ENCODE data around the gene CPXM2.

The CPXM2 gene

DNA sequence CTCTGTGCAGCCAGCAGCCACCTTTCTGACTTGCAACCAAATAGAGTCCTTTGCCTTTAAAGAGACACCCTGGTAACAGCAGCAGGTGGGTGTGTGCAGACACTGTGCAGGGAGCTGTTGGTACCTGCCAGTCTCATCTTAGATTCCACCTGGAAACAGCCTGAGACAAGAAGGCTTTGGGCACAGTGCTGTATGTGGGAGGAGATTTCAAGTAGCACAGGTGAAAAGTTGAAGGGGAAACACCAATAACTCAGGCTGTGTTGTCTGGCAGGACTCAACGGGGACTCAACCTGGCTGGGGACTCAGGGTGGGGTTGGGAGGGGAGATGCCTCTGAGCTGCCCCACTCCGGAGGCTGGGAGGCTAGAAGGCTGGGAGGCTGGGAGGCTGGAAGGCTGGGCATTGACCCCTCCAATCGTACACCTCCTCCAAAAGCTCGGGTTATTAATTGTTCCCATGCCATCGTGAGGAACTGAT lies 6.7 kb downstream of the CPXM2 start:
- Histone ChIP-seq H3K27me3 (ENCODE audit: insufficient read depth, poor library complexity, severe bottlenecking) (no peaks in the 10 kb centered on the region), H3K27ac (replicated peaks) (no peak overlapping the region), H3K4me3 (replicated peaks; ENCODE audit: insufficient read depth, low read length) (no peak overlapping the region)
- no peak for DNase-seq (ENCODE audit: low read depth in 1 of 2, low spot score in 1 of 2)
- TF ChIP-seq, protein P1, sequence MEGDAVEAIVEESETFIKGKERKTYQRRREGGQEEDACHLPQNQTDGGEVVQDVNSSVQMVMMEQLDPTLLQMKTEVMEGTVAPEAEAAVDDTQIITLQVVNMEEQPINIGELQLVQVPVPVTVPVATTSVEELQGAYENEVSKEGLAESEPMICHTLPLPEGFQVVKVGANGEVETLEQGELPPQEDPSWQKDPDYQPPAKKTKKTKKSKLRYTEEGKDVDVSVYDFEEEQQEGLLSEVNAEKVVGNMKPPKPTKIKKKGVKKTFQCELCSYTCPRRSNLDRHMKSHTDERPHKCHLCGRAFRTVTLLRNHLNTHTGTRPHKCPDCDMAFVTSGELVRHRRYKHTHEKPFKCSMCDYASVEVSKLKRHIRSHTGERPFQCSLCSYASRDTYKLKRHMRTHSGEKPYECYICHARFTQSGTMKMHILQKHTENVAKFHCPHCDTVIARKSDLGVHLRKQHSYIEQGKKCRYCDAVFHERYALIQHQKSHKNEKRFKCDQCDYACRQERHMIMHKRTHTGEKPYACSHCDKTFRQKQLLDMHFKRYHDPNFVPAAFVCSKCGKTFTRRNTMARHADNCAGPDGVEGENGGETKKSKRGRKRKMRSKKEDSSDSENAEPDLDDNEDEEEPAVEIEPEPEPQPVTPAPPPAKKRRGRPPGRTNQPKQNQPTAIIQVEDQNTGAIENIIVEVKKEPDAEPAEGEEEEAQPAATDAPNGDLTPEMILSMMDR (IDR thresholded peaks at IDR 0.05; ENCODE audit: insufficient read depth, low read length): no peak
- no peak for TF ChIP-seq POLR2AphosphoS5 (IDR thresholded peaks at IDR 0.05; ENCODE audit: low read depth)
- TF ChIP-seq GABPA (IDR thresholded peaks at IDR 0.05; ENCODE audit: low read depth): no peak
- TF ChIP-seq, protein P2, sequence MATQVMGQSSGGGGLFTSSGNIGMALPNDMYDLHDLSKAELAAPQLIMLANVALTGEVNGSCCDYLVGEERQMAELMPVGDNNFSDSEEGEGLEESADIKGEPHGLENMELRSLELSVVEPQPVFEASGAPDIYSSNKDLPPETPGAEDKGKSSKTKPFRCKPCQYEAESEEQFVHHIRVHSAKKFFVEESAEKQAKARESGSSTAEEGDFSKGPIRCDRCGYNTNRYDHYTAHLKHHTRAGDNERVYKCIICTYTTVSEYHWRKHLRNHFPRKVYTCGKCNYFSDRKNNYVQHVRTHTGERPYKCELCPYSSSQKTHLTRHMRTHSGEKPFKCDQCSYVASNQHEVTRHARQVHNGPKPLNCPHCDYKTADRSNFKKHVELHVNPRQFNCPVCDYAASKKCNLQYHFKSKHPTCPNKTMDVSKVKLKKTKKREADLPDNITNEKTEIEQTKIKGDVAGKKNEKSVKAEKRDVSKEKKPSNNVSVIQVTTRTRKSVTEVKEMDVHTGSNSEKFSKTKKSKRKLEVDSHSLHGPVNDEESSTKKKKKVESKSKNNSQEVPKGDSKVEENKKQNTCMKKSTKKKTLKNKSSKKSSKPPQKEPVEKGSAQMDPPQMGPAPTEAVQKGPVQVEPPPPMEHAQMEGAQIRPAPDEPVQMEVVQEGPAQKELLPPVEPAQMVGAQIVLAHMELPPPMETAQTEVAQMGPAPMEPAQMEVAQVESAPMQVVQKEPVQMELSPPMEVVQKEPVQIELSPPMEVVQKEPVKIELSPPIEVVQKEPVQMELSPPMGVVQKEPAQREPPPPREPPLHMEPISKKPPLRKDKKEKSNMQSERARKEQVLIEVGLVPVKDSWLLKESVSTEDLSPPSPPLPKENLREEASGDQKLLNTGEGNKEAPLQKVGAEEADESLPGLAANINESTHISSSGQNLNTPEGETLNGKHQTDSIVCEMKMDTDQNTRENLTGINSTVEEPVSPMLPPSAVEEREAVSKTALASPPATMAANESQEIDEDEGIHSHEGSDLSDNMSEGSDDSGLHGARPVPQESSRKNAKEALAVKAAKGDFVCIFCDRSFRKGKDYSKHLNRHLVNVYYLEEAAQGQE (IDR thresholded peaks at IDR 0.05; ENCODE audit: insufficient replicate concordance, low read depth): no peak
- no peak for TF ChIP-seq SPI1 (IDR thresholded peaks at IDR 0.05; ENCODE audit: borderline replicate concordance, low read depth)

DNA sequence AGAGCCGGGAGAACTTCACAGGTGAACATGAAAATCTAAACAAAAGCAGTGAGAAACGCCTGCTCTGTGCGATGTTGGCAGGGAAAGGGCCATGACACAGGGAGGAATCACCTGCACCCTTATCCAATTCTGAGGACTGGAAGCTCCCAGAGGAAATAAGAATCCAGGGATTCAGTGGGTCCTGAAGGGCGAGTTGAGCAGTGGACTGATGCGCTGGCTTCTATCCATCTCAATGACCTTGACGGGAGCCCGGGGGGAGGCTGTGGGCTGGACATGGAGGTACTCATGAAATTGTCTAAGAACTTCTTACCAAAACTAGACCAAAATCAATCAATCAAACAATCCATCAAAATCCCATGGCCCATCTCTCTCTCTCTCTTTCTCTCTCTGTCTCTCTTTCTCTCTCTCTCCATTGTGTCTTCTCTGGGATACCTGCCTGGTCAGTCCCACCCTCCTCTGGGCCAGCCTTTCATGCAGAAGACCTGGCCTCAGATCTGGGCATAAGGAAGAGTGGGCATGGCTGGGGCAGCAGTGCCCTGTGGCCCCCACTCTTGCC lies 7.2 kb downstream of the CPXM2 start:
- no peak overlapping the region for H3K27ac ChIP-seq (replicated peaks)
- H3K27me3 ChIP-seq (ENCODE audit: insufficient read depth, poor library complexity, severe bottlenecking): no peaks in the 10 kb centered on the region
- no peak for DNase-seq (ENCODE audit: low read depth in 1 of 2, low spot score in 1 of 2)
- no peak overlapping the region for H3K4me3 ChIP-seq (replicated peaks; ENCODE audit: insufficient read depth, low read length)
- TF ChIP-seq, protein P1 (IDR thresholded peaks at IDR 0.05; ENCODE audit: insufficient read depth, low read length): no peak
- TF ChIP-seq GABPA (IDR thresholded peaks at IDR 0.05; ENCODE audit: low read depth) (no peak), POLR2AphosphoS5 (IDR thresholded peaks at IDR 0.05; ENCODE audit: low read depth) (no peak), SPI1 (IDR thresholded peaks at IDR 0.05; ENCODE audit: borderline replicate concordance, low read depth) (no peak)
- TF ChIP-seq, protein P2 (IDR thresholded peaks at IDR 0.05; ENCODE audit: insufficient replicate concordance, low read depth): no peak

DNA sequence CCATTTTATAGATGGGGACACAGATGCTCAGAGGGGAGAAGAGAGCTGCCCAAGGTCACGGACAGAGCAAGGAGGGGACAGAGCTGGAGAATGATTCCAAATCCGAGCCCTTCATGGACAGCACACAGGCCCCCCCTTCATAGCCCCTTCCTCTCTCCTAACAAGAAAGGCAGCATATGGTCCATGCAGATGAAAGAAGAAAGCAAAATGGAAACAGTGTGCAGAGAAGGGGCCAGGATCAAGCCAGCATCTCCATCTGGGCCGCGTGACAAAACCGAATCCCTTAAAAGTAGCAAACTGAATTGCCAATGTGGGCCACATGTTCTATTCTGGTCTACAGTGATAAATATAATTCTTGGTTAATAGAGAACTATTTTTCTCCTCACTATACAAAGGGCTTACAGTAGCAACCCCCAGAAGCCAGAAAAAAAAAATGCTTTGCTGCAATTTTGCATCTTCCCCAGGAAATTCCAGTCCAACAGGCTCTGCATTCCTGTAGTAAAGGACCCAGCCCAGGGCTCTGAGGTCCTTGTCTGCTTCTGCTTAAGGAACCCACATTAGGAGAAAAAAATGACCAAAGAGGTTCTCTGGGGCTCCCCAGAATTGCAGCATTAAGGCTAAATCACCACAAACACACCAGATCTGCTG lies 7.8 kb downstream of the CPXM2 start:
- DNase-seq (ENCODE audit: low read depth in 1 of 2, low spot score in 1 of 2): no peak
- Histone ChIP-seq H3K4me3 (replicated peaks; ENCODE audit: insufficient read depth, low read length) (no peak overlapping the region), H3K27ac (replicated peaks) (no peak overlapping the region), H3K27me3 (ENCODE audit: insufficient read depth, poor library complexity, severe bottlenecking) (no peaks in the 10 kb centered on the region)
- TF ChIP-seq, protein P2 (IDR thresholded peaks at IDR 0.05; ENCODE audit: insufficient replicate concordance, low read depth): no peak
- no peak for TF ChIP-seq POLR2AphosphoS5 (IDR thresholded peaks at IDR 0.05; ENCODE audit: low read depth)
- TF ChIP-seq GABPA (IDR thresholded peaks at IDR 0.05; ENCODE audit: low read depth): no peak
- TF ChIP-seq, protein P1 (IDR thresholded peaks at IDR 0.05; ENCODE audit: insufficient read depth, low read length): no peak
- no peak for TF ChIP-seq SPI1 (IDR thresholded peaks at IDR 0.05; ENCODE audit: borderline replicate concordance, low read depth)
